ENCODE results near the gene ELF5. TPM values are rescaled to one million over a fixed set of nuclear protein-coding genes. Genes with fewer than 3 reads are reported as not detected.

Gene ELF5
- total and polyA plus RNA-seq, 10 of the 15 experiments (the other 5 are each of a cell fraction or from before 2014, with no cell fraction given), result not detected

DNA sequence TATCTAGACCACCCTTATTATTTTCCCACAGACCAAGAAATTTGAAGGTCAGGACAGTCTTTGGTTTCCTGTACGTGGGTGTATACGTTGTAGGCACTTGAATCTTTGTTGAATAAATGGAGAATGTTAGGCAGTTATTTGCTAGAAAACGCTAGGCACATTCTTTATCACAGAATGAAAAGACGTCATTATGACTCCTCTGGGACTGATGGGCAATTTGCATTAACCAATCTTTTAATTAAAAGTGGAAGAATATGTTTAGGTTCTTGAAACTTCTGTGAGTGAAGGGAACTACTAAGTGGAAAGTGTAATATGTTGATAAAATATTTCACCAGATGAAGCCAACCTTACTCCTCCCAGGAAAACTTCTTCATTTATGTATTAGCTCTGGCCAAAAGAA is 69.2 kb downstream of the ELF5 start:
- Histone ChIP-seq H3K9me3 (replicated peaks; ENCODE audit: control insufficient read depth, insufficient read depth, low read length) (no peaks in the 10 kb centered on the region; the same call in 2 of the 3 replicates), H3K4me3 (no peak overlapping the region), H4K20me1 (ENCODE audit: control insufficient read depth, insufficient read depth) (no peaks in the 10 kb centered on the region), H3K9ac (ENCODE audit: control insufficient read depth, insufficient read depth, low read length) (no peak overlapping the region), H3K79me2 (ENCODE audit: control insufficient read depth, insufficient read depth, low read length) (peaks cover 16% of the 10 kb centered on the region), H3K27me3 (replicated peaks in 1 of 2; ENCODE audit: control insufficient read depth in 2 of 2, insufficient read depth in 2 of 2, low read length in 1 of 2) (no peaks in the 10 kb centered on the region), H3K36me3 (ENCODE audit: control insufficient read depth in 2 of 2, insufficient read depth in 2 of 2, low read length in 1 of 2) (no peaks in the 10 kb centered on the region; a peak in 1 of 4 replicates), H3K4me1 (ENCODE audit: control insufficient read depth, insufficient read depth, low read length) (peaks cover 36% of the 10 kb centered on the region), H3K27ac (ENCODE audit: control insufficient read depth, insufficient read depth) (no peak overlapping the region), H3K4me2 (ENCODE audit: control insufficient read depth, insufficient read depth) (no peak overlapping the region; the same call in 1 of the 2 replicates), H2AFZ (ENCODE audit: control insufficient read depth, low read depth, low read length) (no peak overlapping the region)
- ChIA-PET RAD21 (ENCODE audit: unreplicated experiment) (no interaction called here), POLR2A (no interaction called here), SMC1A (ENCODE audit: uncharacterized antibody, unreplicated experiment) (interaction anchor here (0.7 kb wide), 1 partner anchor 947 kb away, joined by 3 read pairs; no protein-coding TSS in a partner anchor), CTCF (interaction anchor here (0.6 to 1.9 kb wide), 3 partner anchors 24 to 578 kb away, joined by 3 to 11 read pairs (median 3); no protein-coding TSS in a partner anchor)
- DNase-seq (ENCODE audit: low read depth, low spot score), result no peak
- ATAC-seq, result no peak
- FAIRE-seq, result no peak
- intact Hi-C loops (cut with micrococcal nuclease; ENCODE audit: unreplicated experiment) (no loop called here), in situ Hi-C loops (cut with MboI) (no loop called here)
- WGBS (ENCODE audit: insufficient coverage, insufficient replicate concordance, low lambda C conversion rate, missing lambda C conversion rate), result 55% methylated on average over 4 of the region's 4 CpGs
- no peak for TF ChIP-seq LARP7 (IDR thresholded peaks at IDR 0.05)
- TF ChIP-seq EZH2 (IDR thresholded peaks at IDR 0.05; ENCODE audit: borderline replicate concordance, control insufficient read depth, low read depth, low read length), result no peak
- no peak for TF ChIP-seq TAF1 (IDR thresholded peaks at IDR 0.05; ENCODE audit: borderline replicate concordance, low read depth, low read length)
- no peak for TF ChIP-seq BHLHE40 (IDR thresholded peaks at IDR 0.05; ENCODE audit: borderline replicate concordance in 1 of 2, low read depth in 2 of 2, low read length in 1 of 2)
- BruUV-seq (replicated peaks), result no TSS peak

- Histone ChIP-seq H3K4me2 (ENCODE audit: control insufficient read depth, insufficient read depth) (peak overlapping the region; percentile 51), H3K9me3 (replicated peaks; ENCODE audit: control insufficient read depth, insufficient read depth, low read length) (no peaks in the 10 kb centered on the region; the same call in 2 of the 3 replicates), H3K79me2 (ENCODE audit: control insufficient read depth, insufficient read depth, low read length) (peaks cover 20% of the 10 kb centered on the region), H3K4me3 (0 out of 2 replicates have a peak overlapping the region, but pooled peaks have one; percentile 35), H3K27ac (ENCODE audit: control insufficient read depth, insufficient read depth) (no peak overlapping the region), H3K4me1 (ENCODE audit: control insufficient read depth, insufficient read depth, low read length) (peaks cover 26% of the 10 kb centered on the region), H4K20me1 (ENCODE audit: control insufficient read depth, insufficient read depth) (no peaks in the 10 kb centered on the region), H3K27me3 (replicated peaks in 1 of 2; ENCODE audit: control insufficient read depth in 2 of 2, insufficient read depth in 2 of 2, low read length in 1 of 2) (no peaks in the 10 kb centered on the region), H2AFZ (ENCODE audit: control insufficient read depth, low read depth, low read length) (no peak overlapping the region), H3K36me3 (ENCODE audit: control insufficient read depth in 2 of 2, insufficient read depth in 2 of 2, low read length in 1 of 2) (no peaks in the 10 kb centered on the region), H3K9ac (ENCODE audit: control insufficient read depth, insufficient read depth, low read length) (no peak overlapping the region)
- RAD21 ChIA-PET (ENCODE audit: unreplicated experiment), result interaction anchor here (1.1 kb wide), 1 partner anchor 19 kb away, joined by 3 read pairs; no protein-coding TSS in a partner anchor
- CTCF ChIA-PET, result interaction anchor here (1.0 kb wide), 1 partner anchor 431 kb away, joined by 3 read pairs; no protein-coding TSS in a partner anchor
- ATAC-seq, result no peak
- DNase-seq (ENCODE audit: low read depth, low spot score), result no peak
- BruUV-seq (replicated peaks), result no TSS peak
- intact Hi-C loops (cut with micrococcal nuclease; ENCODE audit: unreplicated experiment) (no loop called here), in situ Hi-C loops (cut with MboI) (no loop called here)
- FAIRE-seq, result no peak
- 9% methylated on average over 3 of the region's 3 CpGs for WGBS (ENCODE audit: insufficient coverage, insufficient replicate concordance, low lambda C conversion rate, missing lambda C conversion rate)
- TF ChIP-seq CBFB (IDR thresholded peaks at IDR 0.05; ENCODE audit: low read depth) (no peak), RUNX3 (IDR thresholded peaks at IDR 0.05; ENCODE audit: low read length) (peak; percentile 72)
- POLR2A ChIA-PET, result no interaction called here
- SMC1A ChIA-PET (ENCODE audit: uncharacterized antibody, unreplicated experiment), result interaction anchor here (0.6 kb wide), 1 partner anchor 92 kb away, joined by 3 read pairs; no protein-coding TSS in a partner anchor
Observed at GRCh38 chr11:34443136-34443535, 70.5 kb downstream of the ELF5 start.
